ENCODE measurements around the gene FOXA3.

DNA sequence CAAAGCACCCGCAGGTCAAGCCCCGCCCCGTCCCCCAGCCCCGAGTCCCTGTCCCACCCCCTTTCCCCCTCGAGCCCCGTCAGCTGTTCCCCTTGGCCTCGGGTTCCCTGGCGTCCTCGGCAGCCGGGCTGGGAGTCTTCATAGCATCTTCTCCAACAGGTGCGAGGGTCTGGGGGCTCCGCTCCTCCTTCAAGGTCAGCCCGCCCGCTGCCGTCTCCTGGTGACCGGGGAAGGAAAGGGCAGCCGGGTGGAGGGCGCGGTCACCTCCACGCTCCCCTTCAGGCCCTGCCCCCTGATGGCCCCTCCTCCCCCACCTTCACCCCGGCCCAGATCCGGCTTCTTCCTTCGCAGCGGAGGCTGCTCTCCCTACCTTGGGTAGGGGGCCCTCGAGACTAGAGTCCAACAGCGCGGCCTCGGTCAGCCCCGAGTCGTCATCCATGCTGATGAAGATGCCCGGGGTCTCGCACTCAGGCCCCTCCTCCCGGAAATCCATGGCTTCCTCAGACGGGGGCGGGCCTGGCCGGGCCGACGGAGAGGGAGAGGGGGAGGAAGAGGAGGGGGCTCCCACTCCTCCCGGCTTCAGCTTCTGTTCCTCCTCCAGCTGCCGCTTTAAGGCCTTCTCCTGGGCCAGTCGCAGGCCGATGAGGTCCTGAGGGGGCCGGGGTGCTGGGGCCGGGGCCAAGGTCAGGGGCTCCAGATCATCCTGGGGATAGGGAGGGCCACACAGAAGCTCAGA lies 48.5 kb upstream of the FOXA3 start:
- TF ChIP-seq ZNF274 (IDR thresholded peaks at IDR 0.05; ENCODE audit: low read depth, low read length) = no peak
- no peak for TF ChIP-seq SUZ12 (IDR thresholded peaks at IDR 0.05; ENCODE audit: extremely low read depth, insufficient read depth, insufficient read length)

Data from NT2/D1 (cell line).